Neural progenitor cell (in vitro differentiated cells): ENCODE measurements around the gene SPHK1.
A peak's percentile ranks its signal among the peaks of the same experiment; 100 is the strongest.

Source experiments
- CTCF ChIP-seq: fragments of 200-600 bp; sonication (generic); IDR thresholded peaks from 2 replicates; pipeline ENCODE4 v1.5.1; 2017; ENCODE audit warnings: antibody characterized with exemption, mild to moderate bottlenecking
- EZH2 ChIP-seq: fragments of 200-600 bp; sonication (generic); IDR thresholded peaks from 2 replicates; pipeline ENCODE4 v1.6.1; 2017; ENCODE audit warnings: antibody characterized with exemption, mild to moderate bottlenecking, moderate library complexity
- EZH2phosphoT487 ChIP-seq: fragments of 200-600 bp; sonication (generic); IDR thresholded peaks from 2 replicates; pipeline ENCODE4 v1.6.1; 2017; ENCODE audit warnings: antibody characterized with exemption

DNA sequence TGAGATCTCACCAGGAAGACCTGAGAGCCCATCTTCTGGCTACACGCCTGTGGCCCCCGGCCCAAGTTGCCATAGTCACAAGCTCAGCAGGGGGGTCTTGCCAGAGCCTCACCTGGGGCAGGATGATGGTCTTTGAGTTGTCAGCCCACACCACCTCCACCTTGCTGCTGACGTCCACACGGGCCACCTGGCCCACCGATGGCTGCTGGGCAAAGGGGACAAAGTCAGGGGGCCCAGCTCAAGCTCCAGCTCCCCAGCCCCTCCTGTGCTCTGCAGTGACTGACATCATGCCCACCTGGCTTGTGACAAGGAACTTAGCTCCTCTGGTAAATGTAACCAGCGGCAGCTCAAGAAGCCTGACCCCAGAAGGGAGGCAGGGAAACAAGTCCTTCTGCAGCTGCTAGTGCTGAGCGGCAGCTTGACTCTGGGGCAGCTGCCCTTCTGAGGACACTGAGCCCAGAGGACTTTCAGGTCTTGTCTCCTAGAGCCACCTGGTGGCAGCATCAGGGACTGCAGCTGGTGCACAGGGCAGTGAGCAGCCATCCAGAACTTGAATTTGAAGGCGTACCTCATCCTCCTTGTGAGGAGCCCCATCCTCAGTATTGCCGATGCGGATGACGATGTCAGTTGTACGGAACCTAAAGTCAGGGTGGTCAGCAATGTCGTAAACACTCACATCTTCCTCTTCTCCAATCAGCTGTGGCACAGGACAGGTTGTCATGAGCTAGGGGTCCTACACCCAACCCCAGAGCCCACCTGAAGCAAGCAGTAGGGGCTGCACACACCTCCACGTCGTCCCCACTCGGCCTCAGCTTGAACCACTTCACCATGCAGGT lies 13.5 kb downstream of the SPHK1 start:
- TF ChIP-seq EZH2phosphoT487 (no peak), EZH2 (no peak), CTCF (peak; percentile 92)
